HG03097 (cell line): ENCODE data around the gene IDE.

ENCODE experiments used
- ATAC-seq: cut with Tn5 transposase; IDR thresholded peaks from one replicate; pipeline ENCODE4 v1.9.1; 2021; ENCODE audit not compliant: unreplicated experiment, low FRiP score

Gene IDE

DNA sequence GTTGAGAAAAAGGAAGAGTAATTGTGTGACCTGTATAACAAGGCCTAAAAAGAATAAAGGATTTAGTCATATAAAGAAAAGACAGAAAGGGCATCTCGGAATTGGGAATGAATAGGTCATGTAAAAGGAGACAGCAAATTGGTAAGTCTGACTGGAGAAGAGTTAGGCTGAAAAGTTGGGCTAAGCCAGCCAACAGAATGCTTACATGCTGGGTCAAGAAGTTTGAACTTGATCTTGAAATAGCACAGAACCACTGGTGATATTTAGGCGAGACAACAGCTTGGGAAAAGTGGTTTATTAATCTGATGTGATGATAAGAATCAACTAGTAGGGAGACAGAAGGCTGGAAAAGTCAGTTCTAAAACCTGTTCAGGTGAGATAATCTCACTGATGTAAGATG is 4.8 kb downstream of the IDE start:
- no peak for ATAC-seq

GRCh38 chr10:92567952-92568600 is 5.8 kb downstream of the IDE start:
- no peak for ATAC-seq

GRCh38 chr10:92562424-92562823 is 11.5 kb downstream of the IDE start:
- ATAC-seq = no peak

GRCh38 chr10:92559046-92559445 is 14.8 kb downstream of the IDE start:
- ATAC-seq = no peak

GRCh38 chr10:92553959-92554358 is 19.9 kb downstream of the IDE start:
- no peak for ATAC-seq

- no peak for ATAC-seq
Measured at GRCh38 chr10:92552310-92552709, 21.6 kb downstream of the IDE start.

GRCh38 chr10:92550924-92551323 is 23.0 kb downstream of the IDE start:
- no peak for ATAC-seq

DNA sequence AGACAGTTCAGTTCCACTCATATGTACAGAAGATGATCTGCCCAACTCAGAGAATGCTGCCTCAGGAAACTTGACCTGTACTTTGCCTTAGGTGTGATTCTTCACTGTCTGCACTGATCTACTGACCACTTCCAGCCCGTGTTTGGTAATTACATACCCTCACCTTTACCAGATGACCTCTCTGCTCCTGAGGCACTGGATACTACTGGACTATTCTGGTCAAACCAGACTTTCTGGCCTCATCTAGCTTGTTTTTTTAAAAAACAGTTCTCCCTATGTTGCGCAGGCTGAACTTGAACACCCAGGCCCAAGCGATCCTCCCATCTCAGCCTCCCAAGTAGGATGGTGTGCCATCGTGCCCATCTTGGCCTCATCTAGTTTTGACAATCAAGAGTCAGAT is 26.2 kb downstream of the IDE start:
- ATAC-seq = no peak

DNA sequence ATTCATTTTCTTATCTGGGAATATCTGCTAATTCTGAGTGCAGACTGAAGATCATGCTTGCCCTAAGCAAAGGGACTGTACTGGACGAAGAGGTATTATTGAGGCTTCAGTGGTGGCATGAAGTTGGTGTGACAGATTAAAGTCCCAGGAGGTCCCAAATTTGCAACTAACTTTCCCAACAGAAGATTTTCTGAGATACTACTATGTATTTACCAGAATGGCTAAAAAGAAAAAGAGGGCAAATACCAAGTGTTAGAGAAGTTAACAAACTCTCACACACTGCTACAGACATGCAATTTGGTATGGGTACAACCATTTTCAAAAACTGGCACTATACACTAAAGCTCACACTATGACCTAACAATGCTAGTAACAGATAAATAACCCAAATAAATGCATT is 28.3 kb downstream of the IDE start:
- ATAC-seq = no peak

DNA sequence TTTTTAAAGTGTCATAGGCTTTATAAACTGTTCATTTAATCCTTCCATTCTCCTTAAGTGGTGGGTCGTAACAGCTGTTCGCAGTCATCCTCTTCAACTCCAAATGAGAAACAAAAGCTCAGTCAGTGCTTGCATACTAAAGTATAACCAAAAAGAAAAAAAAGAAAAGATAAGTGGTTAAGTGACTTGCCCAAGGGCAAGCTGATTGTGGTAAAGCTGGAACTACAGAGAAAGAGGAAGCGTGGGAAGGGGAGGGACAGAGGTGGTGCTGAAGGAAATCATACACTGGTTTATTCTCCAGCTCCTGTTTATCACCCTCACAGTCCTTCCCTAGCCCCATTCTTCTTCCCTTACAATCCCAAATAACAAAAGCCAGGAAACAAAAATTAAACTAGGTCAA is 29.6 kb downstream of the IDE start:
- no peak for ATAC-seq

GRCh38 chr10:92542458-92542857 is 31.4 kb downstream of the IDE start:
- no peak for ATAC-seq

DNA sequence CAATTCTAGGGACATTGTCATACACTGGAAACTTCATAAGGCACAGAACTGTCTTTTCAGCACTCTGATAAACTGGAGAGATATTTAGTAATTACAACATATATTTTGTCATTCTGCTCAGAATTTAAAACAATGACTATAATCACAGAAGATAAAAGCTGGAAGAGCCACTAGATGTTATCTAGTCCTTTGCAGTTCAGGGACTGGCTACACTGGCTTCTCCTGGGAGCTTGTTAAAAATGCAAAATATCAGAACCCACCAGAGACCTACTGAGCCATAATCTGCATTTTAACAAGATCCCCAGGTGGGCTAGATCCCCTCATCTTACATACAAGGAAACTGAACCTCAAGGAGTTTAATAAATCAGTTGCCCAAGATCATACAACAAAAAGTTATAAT is 32.3 kb downstream of the IDE start:
- no peak for ATAC-seq

GRCh38 chr10:92538231-92538958 is 35.5 kb downstream of the IDE start:
- no peak for ATAC-seq

GRCh38 chr10:92530891-92531535 is 42.9 kb downstream of the IDE start:
- ATAC-seq = no peak

DNA sequence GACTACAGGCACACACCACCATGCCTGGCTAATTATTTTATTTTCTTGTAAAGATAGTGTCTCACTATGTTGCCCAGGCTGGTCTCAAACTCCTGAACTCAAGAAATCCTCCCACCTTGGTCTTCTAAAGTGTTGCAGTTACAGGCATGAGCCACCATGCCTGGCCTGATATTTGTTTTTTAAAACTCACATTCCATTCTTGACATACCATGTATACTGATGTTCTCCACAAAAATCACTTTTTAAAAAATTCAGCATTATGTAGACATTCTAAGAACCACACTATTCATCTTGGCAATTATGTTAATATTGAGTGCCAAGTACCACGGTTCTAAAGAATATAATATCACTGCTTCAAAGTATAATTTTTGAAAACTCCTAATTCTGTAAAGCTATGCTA is 43.5 kb downstream of the IDE start:
- ATAC-seq = no peak

GRCh38 chr10:92527716-92528115 is 46.2 kb downstream of the IDE start:
- no peak for ATAC-seq

GRCh38 chr10:92523639-92524038 is 50.3 kb downstream of the IDE start:
- no peak for ATAC-seq

DNA sequence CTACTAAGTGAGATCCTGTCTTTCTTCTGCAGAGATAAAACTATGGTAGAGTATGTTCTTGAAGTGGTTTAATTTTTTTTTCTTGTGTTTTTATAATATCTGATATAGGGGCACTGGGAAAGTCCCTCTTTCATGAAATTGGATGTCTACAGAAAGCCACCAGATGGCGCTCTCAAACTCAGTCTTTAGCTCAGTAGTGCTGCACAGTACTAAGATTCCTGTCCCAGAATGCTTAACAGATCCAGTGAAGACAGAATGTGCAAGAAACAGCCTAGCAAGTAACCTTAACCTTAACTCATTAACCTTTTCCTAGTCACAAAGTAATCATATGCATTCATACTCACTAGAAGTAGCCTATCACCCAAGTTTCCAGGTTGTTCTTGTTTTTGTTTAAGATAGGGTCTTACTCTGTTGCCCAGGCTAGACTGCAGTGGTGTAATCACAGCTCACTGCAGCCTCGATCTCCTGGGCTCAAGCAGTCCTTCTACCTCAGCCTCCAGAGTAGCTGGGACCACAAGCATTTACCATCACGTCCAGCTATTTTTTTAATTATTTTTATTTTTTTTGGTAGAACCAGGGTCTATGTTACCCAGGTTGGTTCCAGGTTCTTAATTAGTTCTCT is 56.7 kb downstream of the IDE start:
- no peak for ATAC-seq

GRCh38 chr10:92508866-92509265 is 65.0 kb downstream of the IDE start:
- ATAC-seq = no peak

DNA sequence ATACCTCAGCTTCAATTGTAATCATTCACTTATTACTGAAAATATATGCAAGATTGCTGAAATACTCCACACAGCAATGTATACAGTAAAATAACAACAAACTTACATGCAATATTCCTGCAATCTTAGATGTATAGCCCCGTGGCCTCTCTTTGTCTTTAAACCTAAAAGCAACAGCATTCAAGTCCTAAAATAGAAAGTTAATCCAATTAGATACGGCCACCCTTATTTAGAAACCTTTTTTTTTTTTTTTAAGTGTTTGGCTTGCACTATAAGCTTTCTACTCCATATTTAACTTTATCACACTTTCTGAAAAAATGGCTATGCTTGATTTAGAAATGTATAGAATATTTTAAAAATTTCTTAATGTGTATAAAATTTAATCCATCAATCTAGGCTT is 67.6 kb downstream of the IDE start:
- no peak for ATAC-seq

GRCh38 chr10:92505044-92505443 is 68.8 kb downstream of the IDE start:
- no peak for ATAC-seq
